Stimulated activated CD4-positive, alpha-beta T cell treated with anti-CD3 and anti-CD28 coated beads, Interleukin-12 subunit alpha, Interleukin-12 subunit beta, amount 100 ng/mL, for 48 hours (primary cell): ENCODE measurements around the gene CDT1.
"Not testable (repeated sequence)": the region's sequence is repeated elsewhere in the genome, so short reads cannot be mapped to it uniquely, and the experiment has no call there.

Source experiments
- DNase-seq, 3 donors: peaks; one replicate each; pipeline ENCODE4 v3.0.0-alpha.2; 2020; ENCODE audit warnings: low read depth in 2 of 3, low spot score in 1 of 3

CDT1 gene

DNA sequence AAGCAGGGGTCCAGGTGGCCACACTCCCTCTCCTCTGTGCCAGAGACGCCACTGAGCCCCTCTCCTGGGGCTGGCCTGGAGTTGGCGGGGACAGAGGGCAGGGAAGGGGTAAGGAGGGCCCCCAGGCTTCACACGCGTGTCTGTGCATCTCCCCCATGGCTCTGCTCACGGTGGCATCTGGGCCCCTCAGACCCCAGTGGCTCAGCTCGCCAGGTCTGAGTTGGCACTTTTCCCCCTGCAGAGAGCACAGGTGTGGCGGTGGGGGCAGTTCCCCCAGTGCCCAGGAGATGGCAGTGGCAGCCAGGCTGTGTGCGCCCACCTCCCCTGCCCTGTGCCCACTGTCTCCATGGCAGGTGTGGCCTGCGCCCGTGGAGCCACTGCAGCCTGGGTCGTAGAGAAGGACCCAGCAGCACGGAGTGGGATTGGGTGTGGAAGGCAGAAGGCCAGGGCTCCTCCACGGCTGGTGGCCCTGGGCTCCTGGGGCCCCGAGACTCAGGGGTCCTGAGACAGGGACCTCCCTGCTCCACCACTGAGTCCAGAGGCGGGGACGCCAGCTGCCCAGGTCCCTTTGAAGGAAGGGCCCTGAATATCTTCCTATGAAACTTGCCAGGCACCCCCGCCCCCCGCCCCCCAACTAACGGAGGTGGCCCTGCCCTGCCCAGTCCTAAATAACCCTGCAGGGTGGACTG, 12.5 kb downstream of the CDT1 start:
- no peak for DNase-seq

DNA sequence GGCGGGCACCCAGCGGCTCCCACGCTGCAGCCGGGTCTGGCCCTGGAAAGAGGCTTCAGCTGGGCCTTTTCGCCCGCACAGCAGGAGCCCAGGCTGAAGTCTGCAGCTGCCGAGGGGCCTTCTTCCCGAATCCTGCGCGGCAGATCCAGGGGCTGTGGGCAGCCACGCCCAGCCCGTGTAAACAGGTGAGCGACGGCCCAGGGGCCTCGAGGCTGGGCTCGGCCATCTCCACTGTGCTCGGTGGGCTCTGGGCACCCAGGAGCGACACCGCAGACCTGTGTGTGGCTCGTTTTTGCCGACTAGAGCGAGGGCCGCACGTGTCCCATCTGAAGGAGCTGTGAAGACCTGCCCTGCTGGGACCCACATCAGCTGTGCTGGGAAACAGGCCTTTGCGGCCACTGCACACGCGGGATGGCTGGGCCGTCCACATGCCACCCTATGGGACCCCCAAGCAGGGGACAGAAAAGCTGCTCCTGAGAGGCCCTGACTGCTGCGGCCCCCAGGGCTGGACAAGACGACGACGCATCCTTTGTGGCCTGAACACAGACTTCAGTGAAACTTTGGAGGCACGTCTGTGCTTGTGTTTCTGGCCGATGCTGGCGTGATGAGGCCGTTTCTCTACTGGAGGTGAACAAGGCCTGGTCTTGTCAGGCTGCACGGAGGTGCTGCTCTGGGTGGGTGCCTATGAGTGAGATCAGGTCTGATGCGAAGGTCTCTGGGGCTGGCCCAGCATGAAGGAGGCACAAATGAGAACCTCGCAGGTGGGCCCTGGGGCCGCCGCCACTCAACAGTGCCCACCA, 13.3 kb downstream of the CDT1 start:
- DNase-seq = no peak

DNA sequence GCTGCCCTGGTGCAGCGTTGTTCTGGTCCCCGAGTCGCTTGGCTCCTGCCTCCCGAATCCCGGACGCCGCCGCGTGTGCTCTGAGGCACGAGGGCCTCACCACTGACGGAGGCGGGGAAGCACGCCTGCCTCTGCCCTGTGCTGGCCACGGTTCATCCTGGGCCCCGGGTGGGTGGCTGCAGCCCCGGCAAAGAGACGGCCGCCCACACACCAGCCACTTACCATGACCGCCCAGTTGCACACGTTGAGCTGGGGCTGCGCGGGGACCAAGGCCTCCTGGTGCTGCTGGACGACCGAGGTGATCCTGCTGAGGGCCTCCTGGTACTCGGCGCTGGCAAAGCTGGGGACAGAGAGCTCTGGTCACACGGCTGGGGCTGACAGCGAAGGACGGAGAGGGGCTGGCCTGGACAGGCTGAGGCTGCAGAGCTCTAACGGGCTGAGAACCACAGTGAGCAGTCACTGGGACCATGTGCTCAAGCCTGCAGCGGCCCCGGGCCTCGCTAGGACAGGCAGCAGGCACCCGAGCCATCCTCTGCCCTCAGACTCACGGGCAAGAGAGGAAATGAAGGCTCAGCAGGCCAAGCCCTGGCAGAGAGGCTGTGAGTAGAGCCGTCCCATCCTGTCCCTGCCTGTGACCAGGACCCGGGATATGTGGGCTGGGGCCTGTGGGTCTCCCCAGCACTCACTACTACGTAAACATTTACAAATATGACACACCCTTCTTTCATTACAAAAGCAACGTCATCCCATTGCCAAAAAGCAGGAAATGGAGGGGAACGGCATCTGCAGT, 14.4 kb downstream of the CDT1 start:
- no peak for DNase-seq

DNA sequence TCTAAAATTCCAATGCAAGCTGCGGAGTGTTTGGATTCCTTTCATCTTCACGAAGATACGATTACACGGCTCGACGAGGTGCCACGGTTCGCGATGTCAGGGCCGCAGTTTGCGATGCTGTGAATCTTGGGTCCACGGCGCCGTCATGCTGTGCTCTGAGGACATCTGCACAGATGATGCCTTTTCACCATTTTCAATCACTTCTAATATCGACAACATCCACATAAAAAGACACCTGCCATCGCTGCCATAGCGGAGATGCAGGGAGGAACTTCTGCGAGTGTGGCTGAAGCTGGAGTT, 14.9 kb downstream of the CDT1 start:
- no peak for DNase-seq

DNA sequence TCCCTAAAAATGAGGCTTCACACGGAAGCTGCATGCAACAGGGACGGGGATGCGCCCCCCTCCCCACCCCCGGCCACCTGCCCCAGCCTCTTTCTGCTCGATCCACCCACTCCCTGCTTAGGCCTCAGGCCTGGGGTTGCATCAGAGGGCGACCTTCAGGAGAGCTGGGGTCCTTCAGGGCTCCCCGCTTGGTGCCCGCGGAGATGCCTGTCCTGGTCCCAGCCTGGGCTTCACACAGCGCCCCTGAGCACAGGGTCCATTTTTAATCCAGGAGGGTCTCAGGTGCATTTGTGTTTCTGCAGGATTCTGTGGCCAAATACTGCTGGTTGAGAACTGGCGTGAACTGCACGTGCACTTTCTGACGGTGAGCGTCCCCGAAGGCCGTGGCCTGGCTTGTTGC, 15.5 kb downstream of the CDT1 start:
- no peak for DNase-seq

DNA sequence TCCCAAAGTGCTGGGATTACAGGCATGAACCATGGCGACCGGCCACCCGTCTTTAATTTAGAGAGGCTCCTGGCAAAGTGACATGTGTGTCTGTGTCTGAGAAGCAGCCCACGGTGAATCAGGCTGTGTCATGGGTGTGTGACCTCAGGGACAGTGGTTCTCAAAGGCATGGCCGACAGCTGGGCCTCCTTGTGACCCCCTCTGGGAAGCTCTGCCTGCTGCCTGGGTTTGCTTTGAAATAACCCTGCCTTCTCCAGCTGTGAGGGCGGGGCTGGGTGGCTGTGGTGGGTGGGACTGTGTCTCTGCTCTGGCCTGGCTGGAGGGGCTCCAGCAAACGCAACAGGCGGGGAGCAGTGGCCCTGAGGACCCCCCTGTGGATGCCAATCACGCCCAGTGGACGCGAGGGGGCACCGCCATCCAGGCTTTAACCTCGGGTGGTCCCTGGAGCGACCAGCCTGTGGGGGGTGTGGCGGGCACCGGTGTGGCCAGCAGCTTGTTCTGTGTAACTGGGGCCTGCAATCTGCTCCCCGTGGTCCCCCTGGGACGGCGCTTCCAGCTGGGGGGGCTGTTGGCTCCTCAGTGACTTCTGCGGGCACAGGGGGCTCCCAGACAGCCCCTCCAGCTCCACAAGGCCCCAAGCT, 16.9 kb downstream of the CDT1 start:
- no peak for DNase-seq

DNA sequence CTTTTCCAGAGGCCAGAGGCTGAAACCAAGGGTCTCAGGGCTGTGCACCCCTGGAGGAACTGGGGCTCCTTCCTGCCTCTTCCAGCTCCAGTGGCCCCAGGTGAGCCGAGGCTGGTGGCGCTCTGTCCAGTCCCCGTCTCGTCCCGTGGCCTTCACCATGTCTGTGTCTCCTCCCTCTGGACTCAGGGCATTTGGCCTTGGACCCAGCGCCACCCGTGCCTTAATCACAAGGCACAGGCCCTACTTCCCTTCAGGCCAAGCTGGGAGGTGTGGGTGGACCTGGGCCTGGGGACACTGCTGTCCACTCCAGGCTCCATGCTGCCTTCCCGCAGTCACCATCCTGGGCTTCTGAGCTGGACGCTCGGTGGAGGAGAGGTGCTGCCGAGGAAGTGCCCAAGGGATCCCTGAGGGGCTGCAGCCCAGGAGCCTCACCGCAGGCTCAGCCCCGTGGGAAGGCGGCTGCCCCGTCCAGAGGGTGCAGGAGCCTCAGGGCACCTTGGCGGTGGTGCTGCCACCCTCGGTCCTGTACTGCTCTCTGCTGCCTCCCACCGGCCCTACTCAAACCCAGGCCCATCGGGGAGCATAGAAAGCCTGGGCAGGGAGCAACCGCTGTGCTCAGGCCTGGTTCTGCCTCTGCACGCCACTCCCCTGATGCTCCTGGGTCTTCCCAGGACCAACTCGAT, 17.7 kb downstream of the CDT1 start:
- DNase-seq = no peak

DNA sequence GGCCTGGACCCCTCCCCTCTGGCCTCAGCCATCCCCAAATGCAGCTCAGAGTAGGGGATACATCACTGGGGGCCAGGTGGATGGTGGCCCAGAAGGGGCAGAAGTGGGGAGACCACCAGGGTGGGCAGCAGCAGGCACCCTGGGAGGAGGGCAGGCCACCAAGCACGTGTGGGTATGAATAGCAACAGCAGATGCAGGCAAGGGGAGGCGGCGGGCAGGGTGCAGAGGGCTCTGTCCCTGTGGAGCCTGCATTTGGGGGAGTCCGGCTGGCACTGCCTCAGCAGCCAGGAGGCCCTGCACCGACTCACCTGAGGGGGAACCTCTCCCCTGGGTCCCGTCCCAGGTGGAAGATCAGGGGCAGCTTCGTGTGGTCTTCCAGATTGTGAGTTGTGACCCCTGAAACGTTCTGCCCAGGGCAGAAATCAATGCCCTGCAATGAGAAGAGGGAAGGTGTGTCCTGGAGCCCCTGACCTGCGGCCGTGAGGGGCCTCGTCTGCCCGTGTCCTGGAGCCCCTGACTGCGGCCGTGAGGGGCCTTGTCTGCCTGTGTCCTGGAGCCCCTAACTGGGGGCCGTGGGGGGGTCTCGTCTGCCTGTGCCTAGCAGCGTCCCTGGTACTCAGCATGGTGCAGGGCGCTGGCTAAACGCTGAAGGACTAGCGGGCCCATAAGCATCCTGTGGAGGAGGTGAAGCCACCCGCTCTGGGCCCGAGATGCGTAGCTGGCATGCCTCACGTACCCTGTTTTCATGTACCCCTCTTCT, 18.9 kb downstream of the CDT1 start:
- DNase-seq = no peak

DNA sequence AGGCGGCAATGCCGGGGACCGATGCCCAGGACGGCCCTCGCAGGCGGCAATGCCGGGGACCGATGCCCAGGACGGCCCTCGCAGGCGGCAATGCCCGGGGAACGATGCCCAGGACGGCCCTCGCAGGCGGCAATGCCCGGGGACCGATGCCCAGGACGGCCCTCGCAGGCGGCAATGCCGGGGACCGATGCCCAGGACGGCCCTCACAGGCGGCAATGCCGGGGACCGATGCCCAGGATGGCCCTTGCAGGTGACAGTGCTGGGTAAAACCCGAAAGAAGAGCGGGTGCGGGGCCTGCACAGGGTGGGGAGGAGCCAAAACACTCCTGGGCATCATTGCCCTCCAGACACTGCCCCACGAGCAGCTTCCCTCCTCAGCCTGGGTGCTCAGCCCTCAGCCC, 20.1 kb downstream of the CDT1 start:
- not testable (repeated sequence) for DNase-seq

DNA sequence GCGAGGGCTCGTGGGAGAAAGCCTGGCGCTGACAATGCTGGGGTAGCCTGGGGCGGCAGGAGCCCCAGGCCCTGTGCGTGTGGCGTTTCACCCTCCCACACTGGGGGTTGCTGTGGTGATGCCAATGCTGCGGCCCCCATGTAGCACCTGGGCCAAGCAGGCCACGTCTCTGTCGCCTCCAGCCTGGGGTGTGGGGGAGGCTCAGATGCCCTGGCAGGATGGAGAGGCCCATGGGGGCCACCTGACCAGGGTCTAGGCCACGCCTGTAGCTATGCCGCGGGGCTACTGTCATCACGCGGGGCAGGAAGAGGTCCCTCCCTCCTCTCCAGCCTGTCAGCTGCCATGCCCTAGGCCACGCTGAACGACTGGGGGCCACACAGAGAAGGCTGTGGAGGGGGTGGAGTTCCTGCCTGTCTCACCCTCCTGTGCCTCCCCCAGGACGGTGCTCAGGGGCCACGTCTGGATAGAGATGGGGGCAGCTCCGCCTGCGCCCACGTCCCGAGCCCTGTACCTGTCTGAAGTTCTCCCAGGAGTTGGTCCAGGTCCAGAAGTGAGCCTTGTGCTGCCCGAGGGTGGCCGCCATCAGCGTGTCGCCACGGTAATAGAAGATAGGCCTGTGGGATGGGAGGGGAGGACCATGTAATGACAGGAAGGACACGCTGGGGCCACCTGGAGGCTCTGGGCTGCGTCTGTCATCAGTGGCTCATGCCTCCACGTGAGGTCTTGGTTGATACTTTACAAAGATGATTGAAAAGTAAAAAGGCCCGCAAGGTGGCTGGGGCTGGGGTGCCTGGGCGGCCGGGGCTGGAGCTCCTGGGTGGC, 20.9 kb downstream of the CDT1 start:
- DNase-seq = no peak

DNA sequence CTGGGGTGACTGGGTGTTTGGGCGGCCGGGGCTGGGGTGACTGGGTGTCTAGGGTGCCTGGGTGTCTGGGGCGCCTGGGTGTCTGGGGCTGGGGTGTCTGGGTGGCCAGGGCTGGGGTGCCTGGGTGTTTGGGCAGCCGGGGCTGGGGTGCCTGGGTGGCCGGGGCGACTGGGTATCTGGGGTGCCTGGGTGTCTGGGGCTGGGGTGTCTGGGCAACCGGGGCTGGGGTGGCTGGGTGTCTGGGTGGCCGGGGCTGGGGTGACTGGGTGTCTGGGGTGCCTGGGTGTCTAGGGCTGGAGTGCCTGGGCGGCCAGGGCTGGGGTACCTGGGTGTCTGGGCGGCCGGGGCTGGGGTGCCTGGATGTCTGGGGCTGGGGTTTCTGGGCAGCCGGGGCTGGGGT, 21.6 kb downstream of the CDT1 start:
- no peak for DNase-seq

DNA sequence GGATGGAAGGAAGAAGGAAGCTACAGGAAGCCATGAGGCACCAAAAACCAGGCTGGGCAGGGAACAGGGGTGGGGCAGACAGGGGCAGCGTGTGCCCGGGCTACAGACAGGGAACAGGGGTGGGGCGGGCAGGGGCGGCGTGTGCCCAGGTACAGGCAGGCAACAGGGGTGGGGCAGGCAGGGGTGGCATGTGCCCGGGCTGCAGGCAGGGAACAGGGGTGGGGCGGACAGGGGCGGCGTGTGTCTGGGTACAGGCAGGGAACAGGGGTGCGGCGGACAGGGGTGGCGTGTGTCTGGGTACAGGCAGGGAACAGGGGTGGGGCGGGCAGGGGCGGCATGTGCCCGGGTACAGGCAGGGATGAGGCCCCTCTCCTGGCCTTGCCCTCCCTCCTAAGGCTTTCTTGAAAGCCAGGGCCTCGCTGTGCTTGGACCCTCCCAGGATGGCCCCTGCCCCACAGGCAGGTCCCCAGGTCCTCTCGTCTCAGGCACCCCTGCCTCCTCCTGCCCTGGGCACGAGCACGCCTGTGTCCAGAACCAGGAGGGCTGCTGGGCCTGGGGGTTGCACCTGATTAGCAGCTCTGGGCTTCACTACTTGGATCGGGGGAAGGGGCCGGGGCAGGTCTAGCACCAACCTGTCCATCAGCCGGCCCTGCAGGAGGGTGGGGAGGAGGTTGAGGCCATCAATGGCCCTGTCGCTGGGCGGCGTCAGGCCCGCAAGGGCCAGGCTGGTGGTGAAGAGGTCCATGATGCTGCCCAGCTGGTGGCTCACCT, 22.7 kb downstream of the CDT1 start:
- no peak for DNase-seq

DNA sequence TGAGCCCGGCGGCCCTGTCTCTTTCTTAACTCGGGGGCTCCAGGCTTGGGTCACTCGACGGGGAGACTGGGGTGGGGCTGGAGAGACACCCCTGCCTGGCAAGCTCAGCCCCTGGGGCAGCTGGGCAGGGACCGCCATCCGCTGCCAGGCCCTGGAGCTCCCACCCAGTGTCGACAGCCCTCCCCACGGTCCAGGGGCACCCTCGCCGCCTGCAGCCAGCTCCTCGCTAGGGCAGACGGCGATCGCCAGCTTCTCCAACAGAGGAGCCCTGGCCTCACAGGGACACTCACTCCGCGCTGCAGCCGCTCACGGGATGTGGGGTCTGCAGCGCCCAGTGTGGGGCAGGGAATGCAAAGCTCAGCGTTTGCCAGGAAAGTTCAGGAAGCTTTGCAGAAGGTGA, 24.1 kb downstream of the CDT1 start:
- no peak for DNase-seq

DNA sequence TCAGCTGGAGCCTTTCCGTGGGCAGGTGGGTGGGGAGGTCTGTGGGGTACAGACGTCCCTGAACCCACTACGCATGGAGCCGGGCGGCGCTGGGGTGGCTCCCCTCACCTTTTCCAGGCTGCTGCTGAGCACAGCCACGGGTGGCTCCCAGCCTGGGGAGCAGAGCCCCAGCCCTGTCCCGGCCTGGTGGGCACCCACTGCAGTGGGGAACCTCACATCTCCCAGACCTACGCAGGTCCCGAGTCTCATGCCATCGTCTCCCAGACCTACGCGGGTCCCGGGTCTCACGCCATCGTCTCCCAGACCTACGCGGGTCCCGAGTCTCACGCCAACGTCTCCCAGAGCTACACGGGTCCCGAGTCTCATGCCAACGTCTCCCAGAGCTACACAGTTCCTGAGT, 25.1 kb downstream of the CDT1 start:
- no peak for DNase-seq

DNA sequence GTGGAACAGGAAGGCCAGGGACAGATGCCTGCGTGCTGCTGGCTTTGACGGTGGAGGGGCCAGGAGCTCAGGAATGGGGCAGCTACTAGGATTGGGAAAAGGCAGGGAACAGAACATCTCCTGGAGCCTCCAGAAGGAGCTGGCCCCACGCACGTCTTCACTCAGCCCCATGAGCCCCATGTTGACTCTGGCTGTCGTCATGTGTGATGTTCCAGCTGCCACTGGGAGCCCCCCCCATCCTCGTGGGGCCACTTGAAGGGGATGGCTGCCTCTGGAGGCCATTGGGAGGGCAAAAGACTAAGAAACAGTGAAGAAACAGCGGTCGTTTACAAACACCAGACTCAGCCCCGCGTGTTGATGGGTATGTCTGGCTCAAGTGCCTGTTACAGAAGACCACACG, 26.7 kb downstream of the CDT1 start:
- DNase-seq = no peak

DNA sequence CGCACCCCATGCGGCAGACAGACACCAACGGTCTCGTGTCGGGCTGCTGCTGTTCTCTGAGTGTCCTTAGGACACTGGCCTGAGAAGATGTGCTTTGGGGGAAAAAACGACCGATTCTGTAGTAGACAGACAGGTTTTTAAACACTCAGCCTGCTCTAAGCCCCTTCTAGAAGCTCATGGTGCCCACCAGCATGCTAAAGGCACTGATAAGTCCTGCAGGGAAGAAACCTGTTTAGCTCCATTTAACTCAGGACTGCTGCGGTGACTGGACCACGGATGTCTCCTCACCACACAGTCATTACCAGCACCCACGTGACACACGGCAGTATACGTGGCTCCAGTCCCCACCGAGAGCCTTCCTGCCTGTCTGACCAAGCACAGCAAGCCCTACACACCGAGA, 27.2 kb downstream of the CDT1 start:
- DNase-seq = no peak

DNA sequence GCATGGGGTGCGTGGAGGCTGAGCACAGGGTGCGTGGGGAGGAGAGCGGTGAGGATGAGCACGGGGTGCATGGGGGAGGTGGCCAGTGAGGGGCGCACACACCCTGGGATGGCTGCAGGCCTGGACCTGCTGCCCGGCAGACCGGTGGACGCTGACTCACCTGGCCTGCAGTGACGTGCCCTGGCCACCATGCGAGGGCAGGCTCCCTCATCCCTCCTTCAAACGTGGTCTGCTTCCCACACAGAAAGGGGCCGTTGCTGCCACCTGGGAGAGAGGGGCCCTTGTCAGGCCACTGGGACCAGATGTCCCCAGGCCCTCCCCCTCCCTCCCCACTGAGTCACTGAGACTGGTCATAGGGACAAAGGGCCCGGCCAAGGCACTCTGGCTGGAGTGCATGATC, 28.2 kb downstream of the CDT1 start:
- DNase-seq = no peak

DNA sequence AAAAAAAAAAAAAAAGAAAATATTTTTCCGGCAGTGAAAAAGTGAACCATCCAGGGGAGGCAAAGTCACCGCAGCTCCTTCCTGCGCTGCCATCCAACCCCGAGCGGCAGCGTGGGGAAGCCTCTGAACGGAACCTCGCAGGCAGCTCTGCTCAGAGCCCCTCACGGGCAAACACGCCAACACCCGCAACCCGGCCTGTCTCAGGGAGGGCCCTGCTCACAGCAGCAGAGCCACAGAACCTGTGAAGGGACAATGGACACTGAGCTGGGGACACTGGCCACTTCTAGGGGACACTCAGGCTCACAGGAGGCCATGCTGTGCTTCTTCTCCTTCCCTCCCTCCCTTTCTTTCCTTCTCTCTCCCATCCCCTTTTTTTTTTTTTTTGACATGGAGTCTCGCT, 29.5 kb downstream of the CDT1 start:
- no peak for DNase-seq

DNA sequence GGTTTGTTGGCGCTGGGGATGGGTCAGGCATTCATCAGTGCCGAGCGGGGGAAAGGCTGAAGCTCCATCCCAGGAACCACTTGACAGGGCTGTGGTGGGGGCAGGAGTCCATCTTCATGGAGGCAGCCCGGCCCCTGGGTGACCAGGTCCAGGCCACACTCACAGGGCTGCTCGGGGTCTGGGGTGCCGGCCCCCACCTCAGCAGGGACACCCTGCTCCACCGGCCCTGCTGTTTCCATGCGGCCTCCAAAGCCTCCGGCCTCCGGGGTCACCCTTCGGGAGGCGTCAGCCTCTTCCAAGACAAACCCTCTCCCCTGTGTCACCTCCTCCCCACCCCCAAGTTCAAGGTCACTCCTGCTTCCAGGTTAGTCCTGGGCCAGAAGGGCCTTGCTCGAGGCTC, 31.1 kb downstream of the CDT1 start:
- no peak for DNase-seq
